Cardiac muscle cell (in vitro differentiated cells and primary cell): ENCODE results near the gene PARP12. TPM values are rescaled to one million over a fixed set of nuclear protein-coding genes. Genes with fewer than 3 reads are reported as not detected.

Experiments used
- DNase-seq, 2 donors: peaks; one replicate each; pipeline versions ENCODE4 v3.0.0 to v3.0.0-alpha.2; 2010 to 2017; ENCODE audit warnings: low read depth in 1 of 2, low spot score in 1 of 2
- H3K27ac ChIP-seq: fragments of 200-600 bp; sonication (generic); 2 replicates; pipeline ENCODE4 v1.5.1; 2016
- H3K27me3 ChIP-seq: fragments of 200-600 bp; sonication (generic); 2 replicates; pipeline ENCODE4 v1.6.0; 2016; ENCODE audit warnings: control low read depth
- H3K36me3 ChIP-seq: fragments of 200-600 bp; sonication (generic); 2 replicates; pipeline ENCODE4 v1.5.1; 2016; ENCODE audit warnings: control low read depth
- H3K4me1 ChIP-seq: fragments of 200-600 bp; sonication (generic); 2 replicates; pipeline ENCODE4 v1.8.1; 2017; ENCODE audit warnings: low read depth, mild to moderate bottlenecking, mixed run types
- H3K4me3 ChIP-seq: fragments of 200-600 bp; sonication (generic); 2 replicates; pipeline ENCODE4 v1.5.1; 2016; ENCODE audit warnings: mild to moderate bottlenecking
- H3K9me3 ChIP-seq: fragments of 200-600 bp; sonication (generic); 2 replicates; pipeline ENCODE4 v1.5.1; 2017; ENCODE audit warnings: low read depth, mild to moderate bottlenecking, control low read depth
- polyA plus RNA-seq: library from polyadenylated mRNA; unstranded; fragments of >200 nt; fragmentation: Nextera tagmentation; extraction: Ambion mirVana; gene quantifications from 2 replicates; pipeline ENCODE4 v1.2.1, GENCODE V29; 2016
- total RNA-seq: library from RNA; depleted of rRNA; stranded (reverse); fragments of >200 nt; gene quantifications from 2 replicates; pipeline ENCODE4 v1.2.3, GENCODE V29; 2016
- TF ChIP-seq, protein P1 (sequence below): IDR thresholded peaks from 2 replicates; pipeline ENCODE4 v1.5.1; 2012; ENCODE audit warnings: low read depth, mild to moderate bottlenecking, low read length

The PARP12 gene
- total and polyA plus RNA-seq, 2 experiments from 2014 or later = 0.45 to 2.2 TPM

DNA sequence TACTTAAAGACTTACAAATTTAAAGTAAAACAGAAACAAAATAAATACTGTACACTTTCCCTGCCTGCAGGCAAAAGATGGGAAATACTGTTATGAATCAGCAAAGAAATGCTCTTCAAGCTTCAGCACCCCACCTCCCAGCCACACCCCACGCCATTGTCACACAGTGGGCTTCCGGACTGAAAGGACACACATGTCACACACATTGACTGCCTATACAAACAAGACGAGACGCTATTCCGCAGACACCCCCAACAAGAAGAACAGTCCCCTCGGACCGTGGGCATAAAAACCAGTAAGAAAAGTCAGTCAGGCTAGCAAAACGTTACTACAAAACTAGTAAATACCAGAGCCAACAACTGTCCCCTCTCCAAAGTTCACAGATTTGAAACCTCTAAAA is 22.2 kb upstream of the PARP12 start:
- Histone ChIP-seq H3K9me3 (no peaks in the 10 kb centered on the region), H3K4me1 (no peaks in the 10 kb centered on the region), H3K27ac (no peak overlapping the region), H3K36me3 (peaks cover 4% of the 10 kb centered on the region), H3K4me3 (no peak overlapping the region), H3K27me3 (no peaks in the 10 kb centered on the region)
- no peak for DNase-seq
- TF ChIP-seq, protein P1, sequence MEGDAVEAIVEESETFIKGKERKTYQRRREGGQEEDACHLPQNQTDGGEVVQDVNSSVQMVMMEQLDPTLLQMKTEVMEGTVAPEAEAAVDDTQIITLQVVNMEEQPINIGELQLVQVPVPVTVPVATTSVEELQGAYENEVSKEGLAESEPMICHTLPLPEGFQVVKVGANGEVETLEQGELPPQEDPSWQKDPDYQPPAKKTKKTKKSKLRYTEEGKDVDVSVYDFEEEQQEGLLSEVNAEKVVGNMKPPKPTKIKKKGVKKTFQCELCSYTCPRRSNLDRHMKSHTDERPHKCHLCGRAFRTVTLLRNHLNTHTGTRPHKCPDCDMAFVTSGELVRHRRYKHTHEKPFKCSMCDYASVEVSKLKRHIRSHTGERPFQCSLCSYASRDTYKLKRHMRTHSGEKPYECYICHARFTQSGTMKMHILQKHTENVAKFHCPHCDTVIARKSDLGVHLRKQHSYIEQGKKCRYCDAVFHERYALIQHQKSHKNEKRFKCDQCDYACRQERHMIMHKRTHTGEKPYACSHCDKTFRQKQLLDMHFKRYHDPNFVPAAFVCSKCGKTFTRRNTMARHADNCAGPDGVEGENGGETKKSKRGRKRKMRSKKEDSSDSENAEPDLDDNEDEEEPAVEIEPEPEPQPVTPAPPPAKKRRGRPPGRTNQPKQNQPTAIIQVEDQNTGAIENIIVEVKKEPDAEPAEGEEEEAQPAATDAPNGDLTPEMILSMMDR = no peak

DNA sequence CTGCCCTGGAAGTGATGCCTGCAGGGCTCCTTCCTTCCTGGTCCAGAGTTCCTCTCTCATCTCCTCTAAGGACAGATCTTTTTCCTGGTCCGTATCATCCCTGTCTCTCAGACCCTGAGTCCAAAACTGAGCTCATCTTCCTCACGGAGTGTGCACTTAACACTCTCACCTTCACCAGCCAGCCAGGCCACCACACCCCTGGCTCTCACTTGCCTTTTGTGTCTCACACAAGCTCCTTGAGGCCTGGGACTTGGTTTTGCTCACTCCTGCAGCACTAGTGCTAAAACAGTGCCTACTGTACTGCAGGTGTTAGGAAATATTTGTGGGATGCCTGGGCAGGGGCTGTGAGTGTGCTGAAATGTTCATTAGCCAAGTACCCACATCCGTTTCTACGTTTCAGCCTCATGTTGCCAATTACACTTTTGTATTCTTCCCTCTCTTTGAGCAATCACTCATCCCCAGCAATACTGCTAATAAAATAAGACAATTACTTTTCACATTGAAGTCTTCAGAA is 21.4 kb upstream of the PARP12 start:
- no peaks in the 10 kb centered on the region for H3K27me3 ChIP-seq
- H3K36me3 ChIP-seq = peaks cover 3% of the 10 kb centered on the region
- no peaks in the 10 kb centered on the region for H3K4me1 ChIP-seq
- H3K4me3 ChIP-seq = no peak overlapping the region
- TF ChIP-seq, protein P1 = no peak
- H3K27ac ChIP-seq = no peak overlapping the region
- H3K9me3 ChIP-seq = no peaks in the 10 kb centered on the region
- no peak for DNase-seq

- Histone ChIP-seq H3K4me1 (no peaks in the 10 kb centered on the region), H3K4me3 (no peak overlapping the region), H3K36me3 (no peaks in the 10 kb centered on the region), H3K27ac (no peak overlapping the region), H3K27me3 (no peaks in the 10 kb centered on the region), H3K9me3 (no peaks in the 10 kb centered on the region)
- TF ChIP-seq, protein P1 = no peak
- no peak for DNase-seq
These were observed 20.0 kb upstream of the PARP12 start for GRCh38 chr7:140082770-140083169.

GRCh38 chr7:140081774-140082425 is 19.1 kb upstream of the PARP12 start:
- no peaks in the 10 kb centered on the region for H3K4me1 ChIP-seq
- H3K36me3 ChIP-seq = no peaks in the 10 kb centered on the region
- DNase-seq = no peak
- TF ChIP-seq, protein P1 = no peak
- no peaks in the 10 kb centered on the region for H3K27me3 ChIP-seq
- H3K27ac ChIP-seq = no peak overlapping the region
- H3K4me3 ChIP-seq = no peak overlapping the region
- H3K9me3 ChIP-seq = no peaks in the 10 kb centered on the region

GRCh38 chr7:140080919-140081318 is 18.2 kb upstream of the PARP12 start:
- H3K9me3 ChIP-seq = no peaks in the 10 kb centered on the region
- TF ChIP-seq, protein P1 = no peak

More at GRCh38 chr7:140080919-140081318, 18.2 kb upstream of the PARP12 start:
- no peak overlapping the region for H3K27ac ChIP-seq
- H3K36me3 ChIP-seq = no peaks in the 10 kb centered on the region
- H3K4me1 ChIP-seq = no peaks in the 10 kb centered on the region
- no peak for DNase-seq
- H3K4me3 ChIP-seq = no peak overlapping the region
- H3K27me3 ChIP-seq = no peaks in the 10 kb centered on the region
